Raji (cell line): ENCODE results near the gene CASP8.

Source experiments
- POLR2A ChIP-seq: IDR thresholded peaks from 2 replicates; pipeline ENCODE4 v1.6.1; 2011; ENCODE audit warnings: low read depth, low read length, control low read depth; ENCODE audit not compliant: insufficient read depth

Gene CASP8

DNA sequence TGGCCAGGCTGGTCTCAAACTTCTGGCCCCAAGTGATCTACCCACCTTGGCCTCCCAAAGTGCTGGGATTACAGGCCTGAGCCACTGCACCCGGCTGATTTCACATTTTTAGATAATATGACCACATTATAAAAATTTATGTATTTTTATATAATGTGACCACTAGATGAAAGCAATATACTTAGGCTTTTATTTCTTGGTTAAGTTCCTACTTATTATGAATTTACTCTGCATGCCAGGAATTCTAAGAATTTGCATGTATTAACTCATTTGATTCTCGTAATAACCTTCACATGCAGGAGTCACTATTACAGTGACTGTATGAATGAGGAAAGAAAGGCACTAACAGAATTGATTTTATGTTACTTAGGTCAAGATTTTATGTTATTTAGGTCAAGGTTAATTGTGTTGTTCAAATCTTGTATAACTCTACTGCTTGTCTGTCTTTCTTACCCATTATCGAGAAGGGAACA lies 25.6 kb upstream of the CASP8 start:
- no peak for TF ChIP-seq POLR2A

DNA sequence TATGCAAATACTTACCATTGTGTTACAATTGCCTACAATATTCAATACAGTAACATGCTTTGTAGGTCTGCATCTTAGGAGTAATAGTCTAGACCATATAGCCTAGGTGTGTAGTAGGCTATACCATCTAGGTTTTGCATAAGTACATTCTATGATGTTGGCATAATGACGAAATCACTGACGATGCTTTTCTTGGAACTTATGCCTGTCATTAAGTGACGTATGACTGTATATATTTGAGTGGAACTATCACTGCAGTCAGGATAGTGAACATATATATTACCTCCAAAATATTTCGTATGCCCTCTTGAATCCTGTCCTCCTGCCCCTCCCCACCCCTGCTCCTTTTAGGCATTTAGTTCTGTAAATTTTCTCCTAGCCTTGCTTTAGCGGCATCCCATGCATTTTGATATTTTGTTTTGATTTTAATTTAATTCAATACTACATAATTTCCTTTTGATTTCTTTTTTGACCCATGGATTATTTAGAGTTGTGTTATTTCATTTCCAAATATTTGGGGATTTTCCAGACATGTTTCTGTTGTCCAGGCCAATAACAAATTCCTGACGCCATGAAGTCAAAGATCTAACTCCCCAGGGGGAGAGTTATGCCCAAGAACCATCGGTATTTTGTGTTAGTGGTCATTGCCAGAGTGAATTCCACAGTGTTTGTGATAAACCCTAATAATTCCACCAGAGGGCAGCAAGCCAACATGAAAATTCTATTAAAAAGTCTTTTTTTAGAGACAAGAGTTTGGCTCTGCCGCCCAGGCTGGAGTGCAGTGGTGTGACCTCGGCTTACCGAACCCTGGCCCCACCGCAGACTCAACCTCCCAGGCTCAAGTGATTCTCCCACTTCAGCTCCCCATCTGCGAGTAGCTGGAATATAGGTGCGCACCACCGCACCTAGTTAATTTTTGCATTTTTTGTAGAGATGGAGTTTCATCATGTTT lies 24.2 kb upstream of the CASP8 start:
- no peak for TF ChIP-seq POLR2A

DNA sequence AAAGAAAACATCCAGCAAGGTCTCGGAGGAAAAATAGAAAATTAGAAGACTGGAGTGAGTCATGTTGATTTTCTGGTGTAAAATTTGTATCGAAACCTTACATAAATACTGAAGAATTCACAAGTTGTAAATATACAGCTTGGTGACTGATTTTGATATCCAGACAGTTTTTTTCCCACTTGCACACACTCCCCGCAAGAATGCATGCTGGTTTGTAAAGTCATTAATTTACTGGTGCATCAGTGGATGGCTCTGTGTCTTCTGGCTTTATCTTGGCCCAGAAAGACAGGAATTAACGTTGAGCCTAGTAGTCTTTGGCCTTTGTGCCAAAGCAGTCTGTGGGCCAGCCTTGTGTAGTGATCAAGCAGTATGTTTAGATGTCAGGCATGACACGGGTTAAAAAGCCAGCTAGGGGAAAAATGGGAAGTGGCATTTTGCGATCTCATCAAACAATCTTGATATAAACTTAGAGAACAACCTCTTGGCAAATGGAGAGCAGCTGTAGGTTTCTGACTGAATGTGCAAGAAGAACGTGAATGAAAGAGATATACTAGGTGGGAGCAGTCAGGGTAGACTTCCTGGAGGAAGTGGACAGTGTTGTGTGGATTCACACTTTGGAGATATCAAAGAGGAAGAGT lies 22.7 kb upstream of the CASP8 start:
- no peak for TF ChIP-seq POLR2A

DNA sequence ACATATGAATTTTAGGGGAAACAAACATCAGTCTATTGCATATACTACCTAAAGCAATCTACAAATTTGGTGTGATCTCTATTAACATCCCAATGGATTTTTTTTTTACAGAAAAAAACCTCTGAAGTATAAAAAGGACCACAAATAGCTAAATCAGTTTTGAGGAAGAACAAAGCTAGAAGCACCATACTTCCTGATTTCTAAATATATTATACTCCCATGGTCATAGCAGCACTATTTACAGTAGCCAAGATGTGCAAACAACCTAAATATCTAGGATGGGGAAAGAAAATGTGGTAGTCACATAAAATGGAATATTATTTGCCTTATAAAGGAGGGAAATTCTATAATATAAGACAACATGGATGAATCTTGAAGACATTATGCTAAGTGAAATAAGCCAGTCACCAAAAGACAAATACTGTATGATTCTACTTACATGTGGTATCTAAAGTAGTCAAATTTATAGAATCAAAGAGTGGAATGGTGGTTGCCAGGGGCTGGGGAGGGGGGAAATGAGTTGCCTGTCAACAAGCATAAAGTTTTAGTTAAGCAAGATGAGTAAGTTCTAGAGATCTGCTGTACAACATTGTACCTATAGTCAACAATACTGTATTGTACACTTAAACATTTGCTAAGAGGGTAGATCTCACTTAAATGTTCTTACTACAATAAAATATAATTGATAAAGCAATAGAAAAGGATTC lies 17.6 kb upstream of the CASP8 start:
- no peak for TF ChIP-seq POLR2A

DNA sequence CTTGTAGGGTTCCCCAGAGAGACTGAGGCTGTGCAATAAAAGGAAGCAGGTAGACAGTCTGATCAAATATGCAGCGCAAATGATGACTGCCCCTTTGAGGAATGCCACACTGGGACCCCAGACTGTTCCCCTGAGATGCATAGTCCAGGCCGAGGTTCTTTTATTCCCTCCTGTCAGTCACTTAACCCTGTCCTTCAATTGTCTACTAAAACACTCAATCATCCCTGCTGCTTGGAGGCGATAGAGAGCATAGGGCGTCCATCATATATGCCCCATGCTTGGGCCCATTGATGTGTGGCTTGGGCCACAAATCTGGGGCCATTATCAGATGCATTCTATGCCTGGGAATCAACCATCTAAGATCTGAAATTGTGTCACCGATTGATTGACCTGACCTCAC lies 15.5 kb upstream of the CASP8 start:
- no peak for TF ChIP-seq POLR2A

DNA sequence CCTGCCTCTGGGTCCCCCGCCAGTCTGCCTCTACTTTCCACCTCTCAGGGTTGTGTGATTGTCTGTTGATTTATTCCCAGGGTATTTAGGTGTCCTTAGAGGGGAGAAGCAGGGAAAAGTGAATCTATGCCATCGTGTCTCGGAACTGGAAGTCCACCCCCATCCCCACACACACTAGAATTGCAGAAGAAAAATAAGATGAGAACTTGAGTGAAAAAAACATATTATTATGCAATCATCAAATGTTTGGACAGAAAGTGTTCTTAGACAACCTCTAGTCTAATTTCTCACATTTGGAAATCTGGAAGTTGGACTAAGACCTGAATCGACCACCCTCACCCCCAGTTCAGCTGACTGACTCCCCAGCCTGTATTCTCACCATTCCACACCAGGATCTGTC lies 14.1 kb upstream of the CASP8 start:
- no peak for TF ChIP-seq POLR2A

DNA sequence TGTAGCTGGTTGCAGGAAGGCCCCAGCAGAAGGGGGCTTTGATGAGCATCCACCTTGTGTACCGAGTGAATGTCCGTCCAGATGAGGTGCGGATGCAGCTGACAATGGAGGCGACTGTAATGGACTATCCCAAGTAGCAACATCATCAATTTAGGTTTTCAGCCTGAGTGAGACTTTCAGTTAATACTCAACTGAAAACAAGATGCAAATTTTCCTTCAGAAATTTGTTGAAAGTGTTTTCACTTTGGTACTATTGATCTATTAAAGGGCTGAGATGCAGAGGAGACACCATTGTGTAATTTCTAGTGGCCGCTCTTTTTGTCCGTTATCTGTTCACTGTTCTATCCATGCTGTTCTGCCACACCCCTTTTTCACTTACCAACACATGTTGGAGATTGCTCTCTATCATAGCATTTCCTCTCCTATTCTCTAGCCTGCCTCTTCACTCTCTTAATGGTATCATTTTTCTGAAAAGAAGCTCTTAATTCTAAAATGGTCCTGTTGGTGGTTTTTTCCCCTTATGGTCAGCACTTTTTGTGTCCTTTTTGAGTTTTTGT lies 12.0 kb upstream of the CASP8 start:
- TF ChIP-seq POLR2A = no peak

DNA sequence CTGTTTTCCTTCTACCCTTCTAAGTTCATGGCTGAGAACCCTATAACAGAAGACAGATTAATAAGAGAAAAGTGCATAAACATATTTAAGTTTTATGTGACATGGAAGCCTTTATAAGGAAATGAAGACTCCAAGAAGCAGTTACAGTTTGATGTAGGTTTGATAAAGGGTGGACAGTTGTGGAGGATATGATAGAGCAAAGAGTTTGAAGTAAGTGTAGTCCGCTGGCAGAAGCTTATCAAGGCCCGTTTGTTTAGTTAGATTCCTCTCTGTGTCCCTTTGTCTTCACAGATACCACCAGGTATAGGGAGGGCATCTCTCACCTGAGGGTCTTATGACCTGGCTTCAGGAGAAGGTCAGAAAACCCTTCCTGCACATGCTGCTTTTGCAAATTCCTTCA lies 10.4 kb upstream of the CASP8 start:
- no peak for TF ChIP-seq POLR2A

DNA sequence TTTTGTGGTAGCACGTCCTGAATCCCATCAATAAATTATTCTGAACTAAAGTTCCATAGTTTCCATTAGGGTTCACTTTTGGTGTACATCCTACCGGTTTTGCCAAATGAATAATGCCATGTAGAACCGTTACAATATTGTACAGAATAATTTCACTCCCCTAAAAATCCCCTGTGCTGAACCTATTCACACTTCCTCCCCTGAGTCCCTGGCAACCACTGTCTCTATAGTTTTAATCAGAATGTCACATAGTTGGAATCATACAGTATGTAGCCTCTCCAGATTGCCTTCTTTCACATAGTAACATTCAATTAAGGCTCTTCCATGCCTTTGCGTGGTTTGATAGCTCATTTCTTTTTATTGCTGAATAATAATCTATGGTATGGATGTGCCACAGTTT lies 9.6 kb upstream of the CASP8 start:
- no peak for TF ChIP-seq POLR2A

DNA sequence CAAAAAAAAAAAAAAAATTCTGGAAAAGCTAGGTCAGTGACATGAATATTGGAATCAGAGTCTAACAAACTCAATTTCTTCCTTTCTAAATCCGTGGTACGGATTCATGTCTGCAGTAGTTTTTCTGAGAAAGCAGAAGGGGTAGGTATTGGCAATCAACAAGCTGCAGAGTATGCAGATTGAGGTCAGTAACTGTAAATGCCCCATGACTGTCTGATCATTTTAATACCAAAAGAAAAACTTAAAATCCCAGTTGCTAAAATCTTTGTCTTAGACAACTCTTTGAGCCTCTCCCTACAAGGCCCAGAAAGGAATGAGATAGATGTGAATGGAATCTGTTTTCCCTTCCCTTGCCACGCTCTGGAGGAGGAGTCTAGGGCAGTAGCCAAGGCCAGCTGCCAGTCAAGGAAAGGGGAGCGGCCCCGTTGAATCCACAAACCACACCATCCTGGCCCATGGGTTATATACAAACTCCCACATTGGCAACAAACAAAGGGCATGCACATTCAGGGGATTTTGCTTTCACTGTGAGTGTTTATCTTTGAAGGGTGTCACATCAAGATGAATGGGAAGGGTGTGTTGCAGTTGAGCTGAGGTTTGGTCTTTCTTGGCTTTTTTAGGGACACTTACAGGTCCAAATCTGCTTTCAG lies 6.1 kb upstream of the CASP8 start:
- TF ChIP-seq POLR2A = no peak

DNA sequence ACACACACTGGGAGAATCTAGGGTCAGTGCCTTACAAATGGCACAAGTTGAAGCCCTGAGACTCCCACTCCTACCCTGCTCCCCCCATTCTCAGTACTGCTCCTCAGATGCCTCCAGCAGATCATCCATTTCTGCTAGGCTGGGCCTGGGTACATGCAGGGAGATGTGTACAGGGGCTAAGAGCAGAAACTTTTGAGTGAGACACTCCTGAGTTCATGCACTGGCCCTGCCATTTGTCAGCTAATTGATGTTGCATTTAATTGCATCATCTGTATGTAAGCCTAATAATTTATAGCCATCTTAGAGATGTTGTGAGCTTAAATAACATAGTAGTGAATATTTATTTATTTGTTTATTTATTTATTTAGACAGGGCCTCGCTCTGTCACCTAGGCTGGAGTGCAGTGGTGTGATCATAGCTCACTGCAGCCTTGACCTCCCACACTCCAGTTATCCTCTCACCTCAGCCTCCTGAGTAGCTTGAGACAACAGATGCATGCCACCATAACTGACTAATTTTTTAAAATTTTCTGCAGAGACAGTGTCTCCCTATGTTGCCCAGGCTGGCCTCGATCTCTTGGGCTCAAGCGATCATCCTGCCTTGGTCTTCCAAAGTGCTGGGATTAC lies 4.8 kb upstream of the CASP8 start:
- TF ChIP-seq POLR2A = no peak

DNA sequence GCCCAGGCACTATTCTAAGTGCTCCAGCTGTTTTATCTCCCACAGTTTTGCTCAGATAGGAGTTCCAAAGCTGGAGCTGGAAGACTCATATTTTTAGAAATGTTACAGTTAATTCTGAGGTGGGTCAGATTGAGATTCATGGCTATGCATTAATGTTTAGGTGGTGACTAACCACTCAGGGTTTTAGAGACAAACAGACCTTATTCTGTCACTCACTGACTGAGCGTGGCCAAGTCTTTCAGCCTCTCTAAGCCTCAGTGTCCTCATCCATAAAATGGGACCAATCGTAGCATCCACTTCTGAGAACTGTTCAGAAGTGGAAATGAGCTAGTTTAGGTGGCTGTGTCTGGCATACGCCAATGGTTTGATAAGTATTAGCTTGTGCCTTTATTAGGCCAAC lies 4.3 kb upstream of the CASP8 start:
- no peak for TF ChIP-seq POLR2A

DNA sequence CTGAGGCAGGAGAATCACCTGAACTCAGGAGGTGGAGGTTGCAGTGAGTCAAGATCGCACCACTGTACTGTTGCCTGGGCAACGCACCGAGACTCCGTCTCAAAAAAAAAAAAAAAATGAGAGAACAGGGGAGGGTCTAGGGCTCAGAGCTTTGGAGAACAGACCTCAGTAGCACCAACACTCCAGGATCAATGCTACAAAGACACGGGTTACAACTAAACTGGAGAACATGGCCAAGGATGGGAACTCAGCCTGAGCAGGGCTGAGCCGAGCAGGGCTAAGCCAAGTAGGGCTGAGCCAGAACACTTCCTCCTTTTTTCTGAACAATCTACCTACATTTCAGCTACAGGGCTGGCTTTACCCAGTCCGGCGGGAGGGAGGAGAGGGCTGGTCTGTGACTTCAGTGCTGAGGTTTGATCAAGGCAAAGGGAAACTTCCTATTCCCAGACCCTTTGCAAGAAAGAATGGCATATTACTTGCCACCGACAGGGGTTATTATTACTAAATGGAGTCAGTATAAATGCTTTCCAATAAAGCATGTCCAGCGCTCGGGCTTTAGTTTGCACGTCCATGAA lies 2.9 kb upstream of the CASP8 start:
- no peak for TF ChIP-seq POLR2A
